Loucy (cell line): Measurements from ENCODE around the gene CLEC14A.

Experiments
- H2AFZ ChIP-seq: fragments of 200-600 bp; sonication (generic); 2 replicates; pipeline ENCODE4 v1.6.0; 2016; ENCODE audit warnings: antibody characterized with exemption, mild to moderate bottlenecking, low read length, moderate library complexity
- H3F3A ChIP-seq: fragments of 200-600 bp; 2 replicates; pipeline ENCODE4 v1.6.0; 2016; ENCODE audit warnings: antibody characterized with exemption, low read depth, mild to moderate bottlenecking
- H3K27me3 ChIP-seq: fragments of 200-600 bp; sonication (generic); 2 replicates; pipeline ENCODE4 v1.6.1; 2014; ENCODE audit warnings: low read length, mild to moderate bottlenecking; ENCODE audit not compliant: insufficient read depth, poor library complexity, severe bottlenecking
- H3K36me3 ChIP-seq: fragments of 200-600 bp; sonication (generic); 2 replicates; pipeline ENCODE4 v1.6.1; 2016; ENCODE audit warnings: low read length; ENCODE audit not compliant: insufficient read depth
- H3K4me1 ChIP-seq: fragments of 200-600 bp; sonication (generic); 2 replicates; pipeline ENCODE4 v1.5.1; 2014; ENCODE audit warnings: low read length, mild to moderate bottlenecking; ENCODE audit not compliant: insufficient read depth, poor library complexity, severe bottlenecking
- H3K4me2 ChIP-seq: fragments of 200-600 bp; sonication (generic); 2 replicates; pipeline ENCODE4 v1.6.0; 2014; ENCODE audit warnings: antibody characterized with exemption, low read length, low read depth, mild to moderate bottlenecking; ENCODE audit not compliant: poor library complexity, severe bottlenecking
- H3K4me3 ChIP-seq: fragments of 200-600 bp; sonication (generic); 2 replicates; pipeline ENCODE4 v1.5.1; 2014; ENCODE audit warnings: low read length, mild to moderate bottlenecking, mixed read lengths; ENCODE audit not compliant: poor library complexity, severe bottlenecking
- H3K79me2 ChIP-seq: fragments of 200-600 bp; sonication (generic); 2 replicates; pipeline ENCODE4 v1.6.1; 2014; ENCODE audit warnings: low read length; ENCODE audit not compliant: insufficient read depth
- H3K9ac ChIP-seq: fragments of 200-600 bp; sonication (generic); 2 replicates; pipeline ENCODE4 v1.6.0; 2014; ENCODE audit warnings: mild to moderate bottlenecking, low read depth, low read length, moderate library complexity; ENCODE audit not compliant: poor library complexity, severe bottlenecking
- H3K9me2 ChIP-seq: fragments of 200-600 bp; sonication (generic); replicated peaks from 2 replicates; pipeline ENCODE4 v1.6.1; 2016; ENCODE audit warnings: low read depth, low read length, mixed read lengths
- H3K9me3 ChIP-seq: fragments of 200-600 bp; sonication (generic); 2 replicates; pipeline ENCODE4 v1.6.1; 2014; ENCODE audit warnings: mild to moderate bottlenecking, antibody characterized with exemption, low read length, low read depth; ENCODE audit not compliant: insufficient read depth
- H4K20me1 ChIP-seq: fragments of 200-600 bp; sonication (generic); 2 replicates; pipeline ENCODE4 v1.6.0; 2014; ENCODE audit warnings: antibody characterized with exemption, low read length, mild to moderate bottlenecking; ENCODE audit not compliant: insufficient read depth, poor library complexity, severe bottlenecking
- CTCF ChIP-seq: fragments of 200-600 bp; sonication (generic); conservative IDR thresholded peaks from 2 replicates; pipeline ENCODE4 v1.5.1; 2014; ENCODE audit warnings: mild to moderate bottlenecking, antibody characterized with exemption, low read length
- EZH2phosphoT487 ChIP-seq: fragments of 200-600 bp; IDR thresholded peaks from 2 replicates; pipeline ENCODE4 v1.6.1; 2018; ENCODE audit warnings: antibody characterized with exemption, mild to moderate bottlenecking, moderate library complexity, borderline replicate concordance

CLEC14A gene

GRCh38 chr14:38256533-38256840 is 594 bp upstream of the CLEC14A start:
- H4K20me1 ChIP-seq, result no peaks in the 10 kb centered on the region
- H2AFZ ChIP-seq, result no peak overlapping the region
- TF ChIP-seq CTCF (no peak), EZH2phosphoT487 (no peak)
- no peaks in the 10 kb centered on the region for H3K9me2 ChIP-seq
- H3K79me2 ChIP-seq, result no peaks in the 10 kb centered on the region
- no peak overlapping the region for H3K9ac ChIP-seq
- no peak overlapping the region for H3K4me3 ChIP-seq
- H3F3A ChIP-seq, result no peaks in the 10 kb centered on the region
- no peaks in the 10 kb centered on the region for H3K9me3 ChIP-seq
- H3K27me3 ChIP-seq, result no peaks in the 10 kb centered on the region
- no peaks in the 10 kb centered on the region for H3K4me1 ChIP-seq
- H3K36me3 ChIP-seq, result no peaks in the 10 kb centered on the region
- H3K4me2 ChIP-seq, result no peak overlapping the region

GRCh38 chr14:38255408-38255672 is 553 bp downstream of the CLEC14A start:
- H2AFZ ChIP-seq, result no peak overlapping the region
- H3K4me1 ChIP-seq, result no peaks in the 10 kb centered on the region
- H3K36me3 ChIP-seq, result no peaks in the 10 kb centered on the region
- H3K4me3 ChIP-seq, result no peak overlapping the region
- H3K9me3 ChIP-seq, result no peaks in the 10 kb centered on the region
- no peak overlapping the region for H3K9ac ChIP-seq
- TF ChIP-seq CTCF, result no peak
- TF ChIP-seq EZH2phosphoT487, result no peak
- H4K20me1 ChIP-seq, result no peaks in the 10 kb centered on the region
- H3K27me3 ChIP-seq, result no peaks in the 10 kb centered on the region
- no peaks in the 10 kb centered on the region for H3K79me2 ChIP-seq
- H3K9me2 ChIP-seq, result no peaks in the 10 kb centered on the region
- H3F3A ChIP-seq, result no peaks in the 10 kb centered on the region
- no peak overlapping the region for H3K4me2 ChIP-seq

GRCh38 chr14:38254571-38255407 is 1.1 kb downstream of the CLEC14A start:
- H3K27me3 ChIP-seq, result no peaks in the 10 kb centered on the region
- no peak overlapping the region for H3K4me2 ChIP-seq
- H3K79me2 ChIP-seq, result no peaks in the 10 kb centered on the region
- H3K9ac ChIP-seq, result no peak overlapping the region
- no peaks in the 10 kb centered on the region for H3K9me2 ChIP-seq
- TF ChIP-seq CTCF, result no peak
- no peak for TF ChIP-seq EZH2phosphoT487
- no peaks in the 10 kb centered on the region for H3F3A ChIP-seq
- H3K4me1 ChIP-seq, result no peaks in the 10 kb centered on the region
- H3K9me3 ChIP-seq, result no peaks in the 10 kb centered on the region
- no peak overlapping the region for H2AFZ ChIP-seq
- H3K36me3 ChIP-seq, result no peaks in the 10 kb centered on the region
- no peak overlapping the region for H3K4me3 ChIP-seq
- H4K20me1 ChIP-seq, result no peaks in the 10 kb centered on the region
